ENCODE results near the gene CDH26.

GRCh38 chr20:59939052-59939878 is 19.0 kb upstream of the CDH26 start:
- TF ChIP-seq POLR2AphosphoS5 (IDR thresholded peaks at IDR 0.05; ENCODE audit: borderline replicate concordance, low read depth, low read length) = no peak
- no peak for TF ChIP-seq EZH2 (IDR thresholded peaks at IDR 0.05)
- no peak for TF ChIP-seq FOXP2 (optimal IDR thresholded peaks at IDR 0.05; ENCODE audit: control extremely low read depth, extremely low read length, insufficient read depth)
